ENCODE results near the gene CYFIP1.

- TF ChIP-seq ATF2 (CRISPR knock-in tag; IDR thresholded peaks at IDR 0.05) (no peak), GLMP (CRISPR knock-in tag; IDR thresholded peaks at IDR 0.05; ENCODE audit: borderline replicate concordance) (no peak), ZSCAN31 (CRISPR knock-in tag; IDR thresholded peaks at IDR 0.05; ENCODE audit: low read depth) (no peak), RAD21 (CRISPR knock-in tag; IDR thresholded peaks at IDR 0.05) (no peak), NONO (IDR thresholded peaks at IDR 0.05) (no peak), NONO (CRISPR knock-in tag; conservative IDR thresholded peaks at IDR 0.05) (no peak), CSRNP2 (CRISPR knock-in tag; conservative IDR thresholded peaks at IDR 0.05; ENCODE audit: low read depth) (no peak)
These were observed 20.7 kb downstream of the CYFIP1 start for GRCh38 chr15:22959321-22960101.
